HL-60 (cell line): Measurements from ENCODE around the gene SART1.

Experiments
- CTCF ChIP-seq: IDR thresholded peaks from one replicate; pipeline ENCODE4 v1.5.1; 2011; ENCODE audit warnings: low read length, control low read depth, inconsistent platforms; ENCODE audit not compliant: insufficient read depth
- GABPA ChIP-seq: IDR thresholded peaks from 2 replicates; pipeline ENCODE4 v1.6.1; 2012; ENCODE audit warnings: low read depth
- POLR2AphosphoS5 ChIP-seq: IDR thresholded peaks from 2 replicates; pipeline ENCODE4 v1.6.1; 2012; ENCODE audit warnings: low read depth

- TF ChIP-seq GABPA (no peak), POLR2AphosphoS5 (no peak), CTCF (no peak)
Measured at GRCh38 chr11:66008468-66009101, 47.1 kb downstream of the SART1 start.
